ENCODE data around the gene MRPL34. TPM values are rescaled to one million over a fixed set of nuclear protein-coding genes. Genes with fewer than 3 reads are reported as not detected.
A peak's percentile ranks its signal among the peaks of the same experiment; 100 is the strongest.

The MRPL34 gene
- total RNA-seq, 1 donor from 2014 or later, result 25.9 TPM

- no peak overlapping the region for H3K27ac Mint-ChIP-seq
- TF ChIP-seq EZH2 (IDR thresholded peaks at IDR 0.05) (no peak), EZH2phosphoT487 (IDR thresholded peaks at IDR 0.05) (no peak), CTCF (IDR thresholded peaks at IDR 0.05) (no peak)
- no peaks in the 10 kb centered on the region for H3K9me3 ChIP-seq (ENCODE audit: low read depth)
- no peak overlapping the region for H3K27ac ChIP-seq
- H2AFZ ChIP-seq (replicated peaks), result no peak overlapping the region
- no peak overlapping the region for H3K9ac ChIP-seq
- H3K4me3 Mint-ChIP-seq, result no peak overlapping the region
- H3K4me1 Mint-ChIP-seq, result peaks cover 12% of the 10 kb centered on the region
- peak overlapping the region; percentile 78 for H3K4me2 ChIP-seq
- peaks cover 17% of the 10 kb centered on the region for H3K27me3 ChIP-seq
- peaks cover 7% of the 10 kb centered on the region for H3K27me3 Mint-ChIP-seq (ENCODE audit: insufficient read depth, low read depth)
- no peaks in the 10 kb centered on the region for H3K36me3 ChIP-seq
- H3F3A ChIP-seq (ENCODE audit: low read depth), result peaks cover 59% of the 10 kb centered on the region
- H3K79me2 ChIP-seq (ENCODE audit: low read depth), result peaks cover 2% of the 10 kb centered on the region
- H4K20me1 ChIP-seq (ENCODE audit: low read depth), result peaks cover 11% of the 10 kb centered on the region
- peaks cover 14% of the 10 kb centered on the region for H3K36me3 Mint-ChIP-seq
- H3K4me3 ChIP-seq, result peak overlapping the region; percentile 51
- peaks cover 18% of the 10 kb centered on the region for H3K4me1 ChIP-seq
- peak; percentile 60 for DNase-seq (ENCODE audit: low spot score)
- no peaks in the 10 kb centered on the region for H3K9me3 Mint-ChIP-seq
These were observed 23.1 kb downstream of the MRPL34 start for GRCh38 chr19:17328517-17329365.

GRCh38 chr19:17329366-17330261, 23.9 kb downstream of the MRPL34 start:
- Mint-ChIP-seq H3K9me3 (no peaks in the 10 kb centered on the region), H3K4me3 (peak overlapping the region; percentile 38)

More at GRCh38 chr19:17329366-17330261, 23.9 kb downstream of the MRPL34 start:
- peaks cover 5% of the 10 kb centered on the region for H3K79me2 ChIP-seq (ENCODE audit: low read depth)
- DNase-seq (ENCODE audit: low spot score), result no peak
- no peaks in the 10 kb centered on the region for H3K36me3 ChIP-seq
- H3F3A ChIP-seq (ENCODE audit: low read depth), result peaks cover 66% of the 10 kb centered on the region
- peaks cover 9% of the 10 kb centered on the region for H3K27me3 Mint-ChIP-seq (ENCODE audit: insufficient read depth, low read depth)
- peaks cover 15% of the 10 kb centered on the region for H3K4me1 Mint-ChIP-seq
- H3K4me1 ChIP-seq, result peaks cover 18% of the 10 kb centered on the region
- H3K9me3 ChIP-seq (ENCODE audit: low read depth), result no peaks in the 10 kb centered on the region
- peak overlapping the region; percentile 78 for H3K4me2 ChIP-seq
- H4K20me1 ChIP-seq (ENCODE audit: low read depth), result peaks cover 8% of the 10 kb centered on the region
- no peak overlapping the region for H3K27ac ChIP-seq
- H3K9ac ChIP-seq, result no peak overlapping the region
- peaks cover 17% of the 10 kb centered on the region for H3K27me3 ChIP-seq
- H3K36me3 Mint-ChIP-seq, result peaks cover 16% of the 10 kb centered on the region
- no peak overlapping the region for H3K27ac Mint-ChIP-seq
- H3K4me3 ChIP-seq, result no peak overlapping the region
- TF ChIP-seq EZH2phosphoT487 (IDR thresholded peaks at IDR 0.05) (no peak), CTCF (IDR thresholded peaks at IDR 0.05) (no peak), EZH2 (IDR thresholded peaks at IDR 0.05) (no peak)
- H2AFZ ChIP-seq (replicated peaks), result no peak overlapping the region

Data from neural progenitor cell (in vitro differentiated cells).